DOHH2 (cell line): ENCODE measurements around the gene DEUP1.

Source experiments
- CTCF ChIP-seq: fragments of 200-600 bp; sonication (generic); IDR thresholded peaks from one replicate; pipeline ENCODE4 v1.5.1; 2014; ENCODE audit warnings: antibody characterized with exemption, mild to moderate bottlenecking, low read depth, low read length; ENCODE audit not compliant: poor library complexity, severe bottlenecking
- EZH2phosphoT487 ChIP-seq: fragments of 200-600 bp; sonication (generic); IDR thresholded peaks from 2 replicates; pipeline ENCODE4 v1.6.1; 2017; ENCODE audit warnings: borderline replicate concordance, mild to moderate bottlenecking, antibody characterized with exemption, low read length, moderate library complexity, mixed read lengths

DNA sequence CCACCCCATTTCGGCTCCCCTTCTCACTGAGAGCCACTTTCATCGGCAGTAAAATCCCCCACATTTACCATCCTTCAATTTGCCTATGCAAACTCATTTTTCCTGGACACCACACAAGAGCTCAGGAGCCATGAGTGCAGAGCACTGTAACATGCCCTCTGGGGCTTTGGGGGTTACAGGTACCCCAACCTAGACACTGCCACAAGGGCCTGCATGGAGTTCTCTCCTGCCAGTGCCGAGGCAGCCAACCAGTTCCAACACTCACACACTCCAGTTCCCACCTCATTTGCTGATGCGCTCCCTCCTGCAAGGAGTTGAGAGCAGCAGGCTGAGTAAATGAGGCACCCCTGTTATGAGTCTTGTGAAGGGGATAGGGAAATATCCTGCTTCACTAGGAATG lies 136.5 kb downstream of the DEUP1 start:
- TF ChIP-seq CTCF (no peak), EZH2phosphoT487 (no peak)
